Omental fat pad (tissue), 4 donors: Measurements from ENCODE around the gene PRKCQ. TPM values are rescaled to one million over a fixed set of nuclear protein-coding genes. Genes with fewer than 3 reads are reported as not detected.

Source experiments
- ATAC-seq: fragments of 150-250 bp; one replicate; pipeline ENCODE4 v1.9.1; 2016; ENCODE audit warnings: mild to moderate bottlenecking, moderate library complexity; ENCODE audit not compliant: low FRiP score
- DNase-seq: peaks from one replicate; pipeline ENCODE4 v3.0.0-alpha.2; 2019; ENCODE audit warnings: low spot score
- total RNA-seq, 4 donors: library from RNA; depleted of rRNA; stranded (reverse); fragments of >200 nt; gene quantifications; one replicate each; pipeline ENCODE4 v1.1.0, GENCODE V29; 2016
- TF ChIP-seq, protein P1 (sequence below), 3 donors: fragments of 450-650 bp; IDR thresholded peaks; one replicate each; pipeline ENCODE4 v1.5.1; 2016 to 2017; ENCODE audit warnings: antibody characterized with exemption in 3 of 3, mild to moderate bottlenecking in 3 of 3, moderate library complexity in 2 of 3

PRKCQ gene
- total RNA-seq, 4 donors from 2014 or later = 0.56 to 1.9 (median 0.86) TPM

DNA sequence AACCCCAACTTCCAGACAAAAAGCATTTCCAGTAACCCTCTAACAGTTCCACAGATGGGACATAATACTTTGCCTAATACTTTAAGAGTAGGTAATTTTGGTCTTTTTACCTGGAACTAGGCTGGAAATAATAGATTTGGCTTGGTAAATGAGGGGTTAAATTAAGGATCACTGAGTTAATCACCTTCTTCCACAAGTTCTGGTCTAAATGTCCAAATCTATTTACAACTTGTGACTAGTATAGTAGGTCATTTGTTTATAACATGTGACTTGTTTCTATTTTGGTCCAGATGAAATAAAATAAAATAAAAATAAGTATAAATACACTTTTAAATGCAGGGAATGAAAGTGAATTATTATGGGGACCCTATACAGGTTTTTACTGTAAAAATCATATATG, 80.1 kb downstream of the PRKCQ start:
- TF ChIP-seq, protein P1, sequence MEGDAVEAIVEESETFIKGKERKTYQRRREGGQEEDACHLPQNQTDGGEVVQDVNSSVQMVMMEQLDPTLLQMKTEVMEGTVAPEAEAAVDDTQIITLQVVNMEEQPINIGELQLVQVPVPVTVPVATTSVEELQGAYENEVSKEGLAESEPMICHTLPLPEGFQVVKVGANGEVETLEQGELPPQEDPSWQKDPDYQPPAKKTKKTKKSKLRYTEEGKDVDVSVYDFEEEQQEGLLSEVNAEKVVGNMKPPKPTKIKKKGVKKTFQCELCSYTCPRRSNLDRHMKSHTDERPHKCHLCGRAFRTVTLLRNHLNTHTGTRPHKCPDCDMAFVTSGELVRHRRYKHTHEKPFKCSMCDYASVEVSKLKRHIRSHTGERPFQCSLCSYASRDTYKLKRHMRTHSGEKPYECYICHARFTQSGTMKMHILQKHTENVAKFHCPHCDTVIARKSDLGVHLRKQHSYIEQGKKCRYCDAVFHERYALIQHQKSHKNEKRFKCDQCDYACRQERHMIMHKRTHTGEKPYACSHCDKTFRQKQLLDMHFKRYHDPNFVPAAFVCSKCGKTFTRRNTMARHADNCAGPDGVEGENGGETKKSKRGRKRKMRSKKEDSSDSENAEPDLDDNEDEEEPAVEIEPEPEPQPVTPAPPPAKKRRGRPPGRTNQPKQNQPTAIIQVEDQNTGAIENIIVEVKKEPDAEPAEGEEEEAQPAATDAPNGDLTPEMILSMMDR (IDR thresholded peaks at IDR 0.05) = no peak

DNA sequence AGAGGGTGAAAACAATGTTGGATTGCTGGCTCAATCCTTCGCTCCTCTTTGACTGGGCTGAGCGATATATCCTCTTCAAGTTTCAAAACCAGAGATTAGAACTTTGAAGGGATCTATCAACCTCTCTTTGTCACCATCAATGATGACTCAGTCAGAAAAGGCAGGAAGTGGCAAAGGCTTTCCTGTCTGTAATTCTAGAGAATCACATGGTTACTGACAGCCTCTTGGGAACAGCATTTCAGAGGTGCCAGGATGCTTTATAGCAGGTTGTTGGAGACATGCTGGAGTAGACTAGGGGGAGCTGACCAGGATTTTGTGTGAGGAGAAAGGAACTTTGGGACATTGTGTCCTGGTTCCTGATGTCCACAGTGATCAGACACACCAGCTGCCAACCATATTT, 81.3 kb downstream of the PRKCQ start:
- TF ChIP-seq, protein P1 (IDR thresholded peaks at IDR 0.05) = no peak
- DNase-seq (no peak), ATAC-seq (no peak)

More for the DNA sequence above, 80.1 kb downstream of the PRKCQ start:
- DNase-seq (no peak), ATAC-seq (no peak)

DNA sequence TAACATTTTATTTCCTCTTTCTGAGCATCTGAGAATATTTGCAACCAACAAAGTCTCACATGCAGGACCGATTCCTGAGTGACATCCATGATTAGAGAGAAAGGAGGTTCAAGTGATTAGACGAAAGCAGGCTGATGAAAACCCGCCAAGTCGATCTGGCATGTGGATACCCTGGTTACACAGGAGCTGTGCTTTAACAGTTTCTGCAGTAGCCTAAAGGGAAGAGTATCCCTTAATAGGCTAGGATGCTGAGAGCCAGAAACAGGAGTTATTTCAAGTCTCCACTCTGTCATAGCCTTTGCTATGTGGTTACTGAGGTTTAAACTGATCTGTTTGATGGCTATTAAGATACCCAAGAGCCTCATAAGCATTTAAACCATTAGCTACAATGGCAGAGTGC, 82.5 kb downstream of the PRKCQ start:
- TF ChIP-seq, protein P1 (IDR thresholded peaks at IDR 0.05) = no peak
- ATAC-seq = no peak
- DNase-seq = no peak

DNA sequence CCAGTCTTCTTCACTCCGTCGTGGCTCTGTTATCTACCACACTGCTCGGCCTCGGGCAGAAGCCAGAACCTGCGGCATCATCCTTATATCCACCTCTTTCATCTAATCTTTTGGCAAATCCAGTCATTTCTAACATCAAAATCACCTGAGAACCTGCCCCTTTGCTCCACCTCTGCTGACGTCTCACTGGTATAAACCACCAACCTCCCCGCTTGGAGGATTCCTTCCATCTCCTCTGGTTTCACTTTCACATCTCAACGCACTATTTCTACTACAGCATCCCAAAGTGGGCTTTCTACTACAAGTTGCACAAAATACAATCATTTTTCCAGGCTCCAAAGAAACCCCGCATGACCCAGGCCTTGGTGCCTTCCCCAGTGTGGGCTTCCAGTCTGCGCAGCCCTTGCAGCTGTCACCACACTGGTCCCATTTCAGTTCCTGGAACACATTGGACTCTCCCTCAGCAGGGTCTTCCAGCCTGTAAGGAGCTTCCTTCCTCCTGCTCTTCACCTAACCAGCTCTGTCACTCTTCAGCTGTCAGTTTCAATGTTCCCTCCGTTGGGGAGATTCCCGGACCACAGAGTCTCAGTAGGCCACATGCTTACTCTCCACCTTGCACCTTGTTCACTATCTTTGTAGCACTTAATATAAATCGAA, 85.0 kb downstream of the PRKCQ start:
- TF ChIP-seq, protein P1 (IDR thresholded peaks at IDR 0.05) = no peak
- DNase-seq (no peak), ATAC-seq (no peak)

DNA sequence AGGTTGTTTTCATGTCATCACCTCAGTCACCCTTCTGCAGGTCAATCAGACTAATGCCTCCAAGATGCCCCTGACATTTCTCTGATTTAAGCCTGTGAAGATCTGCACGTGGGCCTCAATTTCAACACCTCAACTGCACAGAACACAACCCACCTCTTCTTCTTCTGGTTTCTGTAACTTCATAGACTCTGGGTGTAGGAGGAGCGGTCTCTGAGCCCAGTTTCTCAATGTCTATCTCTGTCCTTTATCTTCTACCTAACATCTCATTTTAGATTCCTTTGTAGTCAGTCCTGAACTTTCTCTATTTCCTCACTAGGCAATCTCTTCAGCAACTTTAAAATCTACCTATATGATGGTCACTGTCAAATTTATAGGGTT, 85.6 kb downstream of the PRKCQ start:
- ATAC-seq (no peak), DNase-seq (no peak)
- TF ChIP-seq, protein P1 (IDR thresholded peaks at IDR 0.05) = no peak

DNA sequence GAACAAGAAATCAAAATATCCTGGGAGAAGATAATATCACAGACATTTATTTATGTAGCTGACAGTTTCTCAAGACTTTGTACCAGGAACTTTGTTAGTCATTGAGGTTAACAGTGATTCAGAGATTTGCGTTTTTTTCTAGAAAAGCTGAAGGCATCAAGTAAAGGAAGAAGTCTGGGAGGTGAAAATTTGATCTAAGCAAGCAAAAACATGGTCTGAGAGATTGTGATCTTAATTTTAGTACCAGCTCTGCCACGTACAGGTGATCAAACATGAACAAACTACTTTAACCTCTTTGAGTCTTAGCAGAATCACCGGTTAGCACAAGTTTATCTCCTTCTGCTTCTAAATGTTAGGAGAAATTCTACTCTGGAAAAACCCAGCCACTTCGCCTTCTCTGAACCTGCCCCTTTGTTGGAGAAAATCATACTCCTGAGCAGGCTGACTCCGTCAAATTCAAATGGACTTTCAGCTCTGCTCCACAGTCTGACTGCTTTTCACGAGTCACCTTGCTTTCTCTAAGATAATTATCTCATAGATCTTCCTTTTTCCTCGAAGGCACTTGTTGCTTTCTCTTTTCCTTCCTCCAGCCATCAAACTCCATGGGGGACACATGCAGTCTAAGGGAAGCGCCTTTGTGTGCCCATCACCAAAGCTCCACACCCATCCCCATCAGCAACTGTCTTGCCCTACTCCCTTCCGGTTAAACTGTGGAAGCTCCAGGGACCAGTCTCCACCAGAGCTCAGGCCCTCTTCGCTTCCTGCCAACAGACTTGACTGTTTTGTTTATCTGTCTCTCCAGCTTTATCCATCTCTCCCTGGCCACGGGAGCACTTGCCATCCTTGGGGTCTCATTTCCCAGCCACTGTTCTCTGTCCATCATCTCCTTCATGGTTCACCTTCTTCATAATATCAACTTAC, 86.3 kb downstream of the PRKCQ start:
- no peak for ATAC-seq
- DNase-seq = no peak
- TF ChIP-seq, protein P1 (IDR thresholded peaks at IDR 0.05) = no peak
